GM19240 (cell line): ENCODE measurements around the gene CLDN1.
"Not testable (repeated sequence)": the region's sequence is repeated elsewhere in the genome, so short reads cannot be mapped to it uniquely, and the experiment has no call there.

Experiments
- DNase-seq: peaks from one replicate; pipeline ENCODE4 v3.0.0; 2011; ENCODE audit warnings: low spot score; ENCODE audit not compliant: insufficient read length

The CLDN1 gene

GRCh38 chr3:190293621-190294020 lies 28.6 kb downstream of the CLDN1 start:
- DNase-seq: no peak

GRCh38 chr3:190291994-190292584 lies 30.2 kb downstream of the CLDN1 start:
- DNase-seq: no peak

DNA sequence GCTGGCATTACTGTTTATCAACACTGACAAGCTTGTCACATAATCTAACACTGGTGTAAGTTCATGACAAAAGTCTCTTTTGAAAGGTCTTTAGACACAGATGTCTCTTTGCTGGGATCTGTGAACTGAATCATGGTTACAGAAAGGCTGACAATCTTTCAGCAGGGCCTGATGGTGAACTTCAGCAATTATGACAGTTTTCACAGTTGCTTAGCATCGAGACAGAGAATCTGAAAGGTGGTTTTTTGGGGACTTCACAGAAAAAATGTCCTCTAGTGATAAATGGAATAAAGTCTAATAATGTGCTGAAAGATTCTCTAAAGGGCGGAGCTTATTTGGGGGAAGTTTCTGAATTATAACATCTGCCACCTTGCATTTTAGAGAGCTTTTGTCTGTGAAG lies 32.3 kb downstream of the CLDN1 start:
- no peak for DNase-seq

GRCh38 chr3:190288836-190289235 lies 33.4 kb downstream of the CLDN1 start:
- no peak for DNase-seq

GRCh38 chr3:190286014-190286413 lies 36.2 kb downstream of the CLDN1 start:
- no peak for DNase-seq

DNA sequence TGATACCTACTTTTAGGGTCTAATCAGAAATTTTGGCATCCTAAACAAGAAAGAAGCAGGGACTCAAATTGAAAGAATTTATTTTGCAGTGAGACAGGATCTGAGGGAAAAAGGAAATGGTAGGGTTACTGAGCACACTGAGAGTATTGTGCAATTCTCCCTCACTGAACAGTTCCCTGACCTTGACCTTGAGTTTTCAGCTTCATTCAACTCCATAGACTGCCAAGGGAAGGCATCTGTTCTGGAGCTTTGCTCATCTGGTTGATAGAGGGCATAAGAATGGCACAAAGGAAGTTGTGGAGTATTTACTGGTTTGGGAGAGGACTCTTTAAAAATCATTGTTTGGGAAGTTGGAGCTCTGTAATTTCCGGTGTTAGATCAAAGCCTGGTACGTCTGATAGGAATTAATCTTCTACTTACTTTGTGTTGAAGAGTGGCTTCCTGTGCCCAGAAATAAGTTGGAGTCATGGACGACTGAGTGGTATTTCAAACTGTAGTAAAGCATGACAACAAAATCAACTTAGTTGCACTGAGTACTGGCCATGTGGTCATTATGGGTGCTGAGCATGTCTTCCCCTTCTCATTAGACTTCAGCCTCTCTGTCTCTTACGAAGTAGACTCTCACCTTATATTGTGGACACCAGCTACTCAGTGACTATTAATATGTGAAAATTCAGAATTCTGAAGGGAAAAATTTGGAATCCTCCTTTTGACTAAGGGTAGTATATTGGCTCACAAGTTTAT lies 40.8 kb downstream of the CLDN1 start:
- DNase-seq: no peak

- DNase-seq: no peak
These were observed 42.6 kb downstream of the CLDN1 start for GRCh38 chr3:190279690-190280089.

GRCh38 chr3:190272747-190273146 lies 49.5 kb downstream of the CLDN1 start:
- no peak for DNase-seq

GRCh38 chr3:190269101-190269500 lies 53.1 kb downstream of the CLDN1 start:
- no peak for DNase-seq

DNA sequence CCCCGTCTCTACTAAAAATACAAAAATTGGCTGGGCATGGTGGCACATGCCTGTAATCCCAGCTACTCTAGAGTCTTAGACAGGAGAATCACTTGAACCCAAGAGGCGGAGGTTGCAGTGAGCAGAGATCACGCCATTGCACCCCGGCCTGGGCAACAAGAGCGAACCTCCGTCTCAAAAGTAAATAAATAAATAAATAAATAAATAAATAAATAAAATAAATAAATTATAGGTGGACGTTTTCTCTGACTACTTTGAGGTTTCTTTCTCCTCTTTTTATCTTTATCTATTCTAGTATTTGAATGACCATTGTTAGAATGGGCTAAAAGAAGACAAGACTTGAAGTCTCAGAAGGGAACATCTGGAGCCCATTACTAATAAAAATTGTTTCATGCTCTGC lies 54.8 kb downstream of the CLDN1 start:
- DNase-seq: not testable (repeated sequence)

GRCh38 chr3:190266913-190267290 lies 55.3 kb downstream of the CLDN1 start:
- no peak for DNase-seq

GRCh38 chr3:190266265-190266912 lies 55.9 kb downstream of the CLDN1 start:
- DNase-seq: no peak

DNA sequence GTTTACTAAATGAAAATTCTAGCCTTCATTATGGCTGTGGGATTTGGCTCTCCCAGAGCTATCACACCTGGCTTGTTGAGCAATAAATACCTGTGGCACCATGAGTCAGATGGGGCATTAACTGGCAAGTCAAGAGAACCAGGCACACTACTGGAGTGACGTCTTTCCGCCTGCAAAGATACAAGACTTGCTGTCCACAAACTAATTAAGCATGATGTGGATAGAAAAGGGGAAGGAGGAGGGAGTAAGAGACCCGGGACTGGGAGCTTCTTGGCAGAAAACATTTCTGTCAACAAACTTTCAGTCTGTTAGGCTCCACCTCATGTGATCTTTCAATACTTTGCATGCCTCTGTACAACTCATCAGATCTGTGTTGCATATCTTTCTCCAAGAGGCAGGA lies 56.5 kb downstream of the CLDN1 start:
- DNase-seq: no peak

GRCh38 chr3:190265126-190265525 lies 57.1 kb downstream of the CLDN1 start:
- DNase-seq: no peak

DNA sequence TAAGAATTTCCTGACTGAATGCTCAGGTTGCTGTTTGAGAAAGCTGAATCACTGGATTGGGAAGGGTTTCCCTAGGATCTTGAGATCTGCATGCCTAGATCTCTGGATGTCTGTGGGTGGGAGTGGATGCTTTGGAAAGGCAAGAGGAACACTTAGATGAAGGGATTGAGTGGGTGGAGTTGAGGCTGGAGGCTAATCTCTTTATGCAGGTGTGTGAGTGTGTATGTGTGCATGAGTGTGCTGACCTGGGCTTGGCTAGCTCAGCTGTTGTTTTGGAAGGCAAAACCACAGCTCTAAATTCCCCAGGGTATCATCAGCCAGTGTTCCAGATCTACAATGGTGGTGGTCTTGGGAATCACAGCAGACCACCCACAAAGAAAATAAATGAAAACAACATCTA lies 60.5 kb downstream of the CLDN1 start:
- DNase-seq: no peak

GRCh38 chr3:190261015-190261414 lies 61.2 kb downstream of the CLDN1 start:
- no peak for DNase-seq

DNA sequence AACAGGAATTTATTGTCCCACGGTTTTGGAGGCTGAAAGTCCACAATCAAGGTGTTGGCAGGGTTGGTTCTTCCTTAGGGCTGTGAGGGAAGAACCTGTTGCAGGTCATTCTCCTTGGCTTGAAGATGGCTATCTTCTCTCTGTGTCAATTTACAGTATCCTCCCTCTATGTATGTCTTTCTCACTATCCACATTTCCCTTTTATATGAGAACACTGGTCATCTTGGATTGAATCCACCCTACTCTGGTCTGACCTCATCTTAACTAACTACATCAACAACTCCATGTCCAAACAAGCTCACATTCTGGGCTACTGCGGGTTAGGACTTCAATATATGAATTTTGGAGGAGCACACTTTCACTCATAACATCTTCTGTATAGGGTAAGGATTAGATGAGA lies 61.9 kb downstream of the CLDN1 start:
- DNase-seq: no peak

DNA sequence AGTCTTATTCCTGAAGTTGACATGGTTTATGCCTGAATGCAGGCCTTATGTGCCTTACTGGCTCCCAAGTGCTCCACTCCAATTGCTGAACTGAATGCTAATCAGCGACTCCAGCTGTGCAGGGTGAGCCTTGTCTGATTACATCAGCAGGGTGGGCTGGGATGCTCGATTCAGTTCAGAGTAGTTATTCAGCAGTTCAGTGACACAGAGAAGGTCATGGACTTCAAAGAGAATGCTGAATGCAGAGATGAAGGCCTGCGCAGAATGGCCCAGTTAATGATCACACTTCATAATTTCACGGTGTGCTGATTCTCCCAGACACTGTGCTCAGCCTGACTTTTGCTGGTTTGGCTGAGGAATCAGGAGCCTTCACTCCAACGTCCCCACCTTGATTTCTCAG lies 63.6 kb downstream of the CLDN1 start:
- DNase-seq: no peak
